HG03064 (cell line): Measurements from ENCODE around the gene MYOZ3.

ENCODE experiments used
- ATAC-seq: cut with Tn5 transposase; IDR thresholded peaks from one replicate; pipeline ENCODE4 v1.9.1; 2021; ENCODE audit warnings: low read depth; ENCODE audit not compliant: unreplicated experiment

Gene MYOZ3

DNA sequence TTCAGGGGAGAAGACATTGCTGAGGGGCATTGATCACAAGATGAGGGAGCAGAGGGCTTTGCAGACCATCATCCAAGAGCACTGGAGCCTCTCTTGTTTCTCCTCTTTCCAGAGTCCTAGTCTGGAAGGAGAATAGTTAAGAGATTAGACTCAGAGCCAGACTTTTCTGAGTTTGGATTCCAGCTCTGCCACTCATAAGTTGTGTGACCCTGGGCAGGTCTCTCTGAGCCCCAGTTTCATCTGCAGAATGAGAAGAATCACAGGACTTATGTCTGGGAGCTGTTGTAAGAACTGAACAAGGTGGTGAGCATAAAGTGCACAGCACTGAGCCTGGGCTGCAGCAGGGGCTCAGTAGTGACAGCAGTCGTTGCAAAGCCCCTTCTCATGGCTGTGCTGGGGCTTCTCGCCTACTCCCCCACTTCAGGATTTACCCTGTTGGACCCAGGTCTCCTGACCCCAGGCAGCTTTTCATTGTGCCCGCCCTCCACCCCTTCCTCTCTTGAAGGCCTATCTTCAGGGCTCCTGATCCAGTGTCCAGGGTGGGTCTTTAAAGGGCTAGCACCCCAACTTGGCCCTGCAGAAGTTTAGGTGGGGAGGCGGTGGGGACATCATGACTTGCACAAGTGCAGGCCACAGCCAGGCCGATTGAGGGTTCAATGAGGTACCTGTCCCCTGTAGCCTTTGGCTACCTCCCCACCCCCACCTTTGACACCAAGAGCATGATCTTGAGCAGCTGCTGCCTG, 19.1 kb upstream of the MYOZ3 start:
- ATAC-seq = no peak

DNA sequence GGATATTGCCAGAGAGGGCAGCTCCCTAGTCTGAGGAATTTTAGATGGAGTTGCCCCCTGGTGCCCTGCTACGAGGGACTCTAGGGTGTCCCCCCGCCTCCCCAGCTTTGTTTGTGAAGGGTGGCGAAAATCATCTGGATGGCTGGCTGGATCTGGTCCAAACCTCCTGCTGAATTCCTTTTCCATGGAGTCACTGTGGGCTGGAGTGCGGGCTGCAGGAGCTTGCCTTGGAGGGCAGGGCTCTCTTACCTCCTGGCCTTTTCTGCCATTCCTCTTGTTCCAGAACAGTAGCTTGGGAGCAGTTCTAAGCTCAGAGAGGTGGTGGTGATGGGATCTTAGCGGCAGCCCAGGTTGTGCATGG, 18.5 kb upstream of the MYOZ3 start:
- no peak for ATAC-seq

DNA sequence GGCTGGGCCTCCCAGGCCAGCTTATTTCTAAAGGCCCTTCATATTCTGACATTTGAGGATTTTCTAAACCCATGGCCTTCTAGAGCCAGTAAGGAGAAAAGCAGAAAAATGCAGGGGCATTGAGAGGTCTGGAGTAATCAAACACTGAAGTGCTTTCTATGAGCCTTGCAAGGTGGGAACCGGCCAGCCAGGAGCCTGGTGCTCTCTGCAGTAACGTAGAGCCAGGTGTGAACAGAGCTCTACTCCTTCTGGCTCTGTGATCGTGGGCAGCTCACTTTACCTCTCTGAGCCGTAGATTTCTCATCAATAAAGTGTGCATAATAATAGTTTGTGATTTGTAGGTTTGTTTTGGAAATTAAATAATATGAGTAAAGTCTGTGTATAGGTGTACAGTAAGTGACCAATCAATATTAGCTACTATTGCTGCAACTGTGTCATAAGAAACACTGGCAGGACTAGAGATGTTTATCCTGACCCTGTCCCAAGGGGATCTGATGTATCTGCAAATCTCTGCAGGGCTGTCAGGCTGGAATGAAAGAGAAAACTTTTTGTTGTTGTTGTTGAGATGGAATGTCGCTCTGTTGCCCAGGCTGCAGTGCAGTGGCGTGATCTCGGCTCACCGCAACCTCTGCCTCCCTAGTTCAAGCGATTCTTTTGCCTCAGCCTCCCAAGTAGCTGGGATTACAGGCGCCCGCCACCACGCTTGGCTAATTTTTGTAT, 17.9 kb upstream of the MYOZ3 start:
- ATAC-seq = no peak

DNA sequence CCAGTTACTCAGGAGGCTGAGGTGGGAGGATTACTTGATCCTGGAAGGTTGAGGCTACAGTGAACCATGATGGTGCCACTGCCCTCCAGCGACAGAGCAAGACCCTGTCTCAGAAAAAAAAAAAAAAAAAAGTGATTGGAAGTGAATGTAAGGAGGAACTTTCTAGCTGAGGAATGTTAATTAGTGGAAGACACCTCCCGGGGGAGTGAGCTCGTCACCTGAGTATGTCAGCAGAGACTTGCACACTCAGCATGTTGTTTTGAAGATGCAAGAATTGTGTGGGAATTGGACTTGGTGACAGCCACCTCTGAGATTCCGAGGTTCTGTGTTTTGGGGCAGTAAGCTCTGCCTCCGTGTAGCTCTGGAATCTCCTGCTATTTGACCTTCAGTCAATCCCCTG, 17.0 kb upstream of the MYOZ3 start:
- no peak for ATAC-seq

DNA sequence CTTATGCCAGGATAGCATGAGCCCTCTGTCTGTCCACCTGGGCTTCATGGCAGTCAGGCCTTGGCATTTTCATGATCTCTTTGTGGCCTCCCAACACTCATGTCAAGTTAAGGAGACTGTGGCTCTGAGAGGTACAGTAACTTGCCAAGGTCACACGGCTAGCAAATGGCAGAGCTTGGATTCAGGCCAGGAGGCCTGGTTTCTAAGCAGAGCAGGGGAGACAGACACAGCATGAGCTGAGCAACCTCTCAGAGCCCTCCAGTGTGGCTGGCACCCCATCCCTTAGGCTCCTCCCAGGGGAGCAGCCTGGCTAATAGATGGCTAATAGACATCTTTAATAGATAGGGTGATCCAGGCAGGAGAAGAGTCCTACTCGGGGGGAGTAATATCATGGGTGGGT, 16.5 kb upstream of the MYOZ3 start:
- no peak for ATAC-seq

DNA sequence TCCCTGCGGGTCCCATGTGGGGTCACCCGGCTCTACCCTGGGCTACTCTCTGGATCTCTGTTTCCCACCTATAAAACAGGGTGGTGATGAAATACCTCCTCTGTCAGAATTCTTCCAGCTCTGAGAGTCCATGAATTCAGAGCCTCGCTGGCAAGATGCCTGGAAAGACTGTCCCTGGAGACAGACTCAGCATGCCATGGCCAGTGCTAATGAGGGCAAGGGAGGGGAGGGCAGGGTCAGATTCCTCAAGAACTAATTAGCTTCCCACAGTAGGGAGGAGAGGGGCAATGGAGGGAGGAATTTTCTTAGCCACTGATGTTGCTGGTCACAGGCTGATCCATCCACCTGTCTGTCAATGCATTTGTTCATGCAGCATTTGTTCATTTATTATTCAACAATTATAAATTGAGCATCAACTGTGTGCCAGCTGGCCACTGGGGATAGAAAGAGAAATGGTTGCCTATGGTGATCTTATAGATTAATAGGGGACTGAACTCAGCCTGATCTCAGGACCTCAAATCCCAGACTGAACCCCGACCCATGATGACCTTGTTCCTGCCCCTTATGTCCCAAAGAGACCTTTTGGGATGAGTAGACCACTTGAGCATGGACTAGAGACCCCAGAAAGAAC, 15.9 kb upstream of the MYOZ3 start:
- ATAC-seq = no peak

DNA sequence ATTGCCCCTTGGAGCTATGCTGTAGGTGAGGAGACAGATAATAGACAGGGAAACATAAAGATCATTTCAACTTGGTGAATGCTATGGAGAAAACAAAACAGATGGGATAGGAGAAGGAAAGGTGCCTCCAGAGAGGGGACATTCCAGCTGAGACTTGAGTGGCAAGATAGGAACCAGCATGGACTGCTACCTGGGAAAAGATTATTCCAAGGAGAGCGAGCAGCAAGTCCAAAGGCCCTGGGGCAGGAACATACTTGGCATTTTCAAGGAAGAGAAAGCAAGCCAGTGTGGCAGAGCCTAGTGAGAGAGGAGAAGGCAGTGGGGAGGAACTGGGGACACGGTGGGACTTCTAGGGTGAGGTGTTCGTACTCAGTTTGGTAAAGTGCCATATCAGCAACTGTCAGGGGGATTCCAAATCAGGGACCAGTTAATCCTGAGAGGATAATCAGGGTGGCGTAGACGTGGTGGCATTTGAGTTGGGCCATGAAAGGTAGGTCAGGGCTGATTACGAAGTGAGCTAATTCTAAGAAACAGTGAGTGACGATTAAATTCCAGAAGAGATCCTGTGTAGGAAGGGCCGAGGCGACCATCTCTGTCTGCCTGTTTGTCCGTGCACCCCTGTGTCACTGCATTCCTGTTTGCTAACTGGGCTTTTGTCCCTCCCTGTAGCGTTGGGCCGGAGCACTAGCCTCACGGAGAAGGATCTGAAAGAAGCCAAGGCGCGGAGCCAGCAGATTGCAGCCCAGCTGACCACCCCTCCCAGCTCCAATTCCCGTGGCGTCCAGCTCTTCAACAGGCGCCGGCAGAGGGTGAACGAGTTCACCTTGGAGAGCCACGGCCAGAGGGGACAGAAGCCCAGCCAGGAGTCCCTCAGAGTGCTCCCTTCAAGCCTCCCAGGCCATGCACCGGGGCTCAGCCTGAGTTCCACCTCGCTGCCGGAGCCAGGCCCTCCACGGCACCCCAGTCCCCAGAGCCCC, 13.5 kb upstream of the MYOZ3 start:
- ATAC-seq = no peak

DNA sequence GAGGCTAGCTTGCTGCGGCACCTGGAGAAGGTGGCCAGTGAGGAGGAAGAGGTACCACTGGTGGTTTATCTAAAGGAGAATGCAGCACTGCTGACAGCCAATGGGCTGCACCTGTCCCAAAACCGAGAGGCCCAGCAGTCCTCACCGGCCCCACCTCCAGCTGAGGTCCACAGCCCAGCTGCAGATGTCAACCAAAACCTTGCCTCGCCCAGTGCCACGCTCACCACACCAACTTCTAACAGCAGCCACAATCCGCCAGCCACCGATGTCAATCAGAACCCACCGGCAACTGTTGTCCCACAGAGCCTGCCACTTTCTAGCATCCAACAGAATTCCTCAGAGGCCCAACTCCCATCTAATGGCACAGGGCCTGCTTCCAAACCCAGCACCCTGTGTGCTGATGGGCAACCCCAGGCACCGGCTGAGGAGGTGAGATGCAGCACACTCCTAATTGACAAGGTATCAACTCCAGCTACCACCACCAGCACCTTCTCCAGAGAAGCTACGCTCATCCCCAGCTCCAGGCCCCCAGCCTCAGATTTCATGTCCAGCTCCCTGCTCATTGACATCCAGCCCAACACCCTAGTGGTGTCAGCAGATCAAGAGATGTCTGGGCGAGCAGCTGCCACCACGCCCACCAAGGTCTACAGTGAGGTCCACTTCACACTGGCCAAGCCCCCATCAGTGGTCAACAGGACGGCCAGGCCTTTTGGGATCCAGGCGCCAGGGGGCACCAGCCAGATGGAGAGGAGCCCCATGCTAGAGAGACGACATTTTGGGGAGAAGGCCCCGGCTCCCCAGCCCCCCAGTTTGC, 12.6 kb upstream of the MYOZ3 start:
- no peak for ATAC-seq

DNA sequence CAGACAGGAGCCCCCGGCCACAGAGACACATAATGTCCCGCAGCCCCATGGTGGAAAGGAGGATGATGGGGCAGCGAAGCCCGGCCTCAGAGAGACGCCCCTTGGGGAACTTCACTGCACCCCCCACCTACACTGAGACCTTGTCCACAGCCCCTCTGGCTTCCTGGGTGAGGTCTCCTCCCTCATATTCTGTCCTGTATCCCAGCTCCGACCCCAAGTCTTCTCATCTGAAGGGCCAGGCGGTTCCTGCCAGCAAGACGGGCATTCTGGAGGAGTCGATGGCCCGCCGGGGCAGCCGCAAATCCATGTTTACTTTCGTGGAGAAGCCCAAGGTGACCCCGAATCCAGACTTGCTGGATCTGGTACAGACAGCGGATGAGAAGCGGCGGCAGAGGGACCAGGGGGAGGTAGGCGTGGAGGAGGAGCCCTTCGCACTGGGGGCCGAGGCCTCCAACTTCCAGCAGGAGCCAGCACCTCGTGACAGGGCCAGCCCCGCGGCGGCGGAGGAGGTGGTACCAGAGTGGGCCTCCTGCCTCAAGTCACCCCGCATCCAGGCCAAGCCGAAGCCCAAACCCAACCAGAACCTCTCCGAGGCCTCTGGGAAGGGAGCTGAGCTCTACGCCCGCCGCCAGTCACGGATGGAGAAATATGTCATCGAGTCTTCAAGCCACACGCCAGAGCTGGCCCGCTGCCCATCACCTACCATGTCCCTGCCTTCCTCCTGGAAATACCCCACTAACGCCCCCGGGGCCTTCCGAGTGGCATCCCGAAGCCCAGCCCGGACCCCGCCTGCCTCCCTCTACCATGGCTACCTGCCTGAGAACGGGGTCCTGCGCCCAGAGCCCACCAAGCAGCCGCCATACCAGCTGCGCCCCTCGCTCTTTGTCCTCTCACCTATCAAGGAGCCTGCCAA, 11.7 kb upstream of the MYOZ3 start:
- ATAC-seq = no peak

DNA sequence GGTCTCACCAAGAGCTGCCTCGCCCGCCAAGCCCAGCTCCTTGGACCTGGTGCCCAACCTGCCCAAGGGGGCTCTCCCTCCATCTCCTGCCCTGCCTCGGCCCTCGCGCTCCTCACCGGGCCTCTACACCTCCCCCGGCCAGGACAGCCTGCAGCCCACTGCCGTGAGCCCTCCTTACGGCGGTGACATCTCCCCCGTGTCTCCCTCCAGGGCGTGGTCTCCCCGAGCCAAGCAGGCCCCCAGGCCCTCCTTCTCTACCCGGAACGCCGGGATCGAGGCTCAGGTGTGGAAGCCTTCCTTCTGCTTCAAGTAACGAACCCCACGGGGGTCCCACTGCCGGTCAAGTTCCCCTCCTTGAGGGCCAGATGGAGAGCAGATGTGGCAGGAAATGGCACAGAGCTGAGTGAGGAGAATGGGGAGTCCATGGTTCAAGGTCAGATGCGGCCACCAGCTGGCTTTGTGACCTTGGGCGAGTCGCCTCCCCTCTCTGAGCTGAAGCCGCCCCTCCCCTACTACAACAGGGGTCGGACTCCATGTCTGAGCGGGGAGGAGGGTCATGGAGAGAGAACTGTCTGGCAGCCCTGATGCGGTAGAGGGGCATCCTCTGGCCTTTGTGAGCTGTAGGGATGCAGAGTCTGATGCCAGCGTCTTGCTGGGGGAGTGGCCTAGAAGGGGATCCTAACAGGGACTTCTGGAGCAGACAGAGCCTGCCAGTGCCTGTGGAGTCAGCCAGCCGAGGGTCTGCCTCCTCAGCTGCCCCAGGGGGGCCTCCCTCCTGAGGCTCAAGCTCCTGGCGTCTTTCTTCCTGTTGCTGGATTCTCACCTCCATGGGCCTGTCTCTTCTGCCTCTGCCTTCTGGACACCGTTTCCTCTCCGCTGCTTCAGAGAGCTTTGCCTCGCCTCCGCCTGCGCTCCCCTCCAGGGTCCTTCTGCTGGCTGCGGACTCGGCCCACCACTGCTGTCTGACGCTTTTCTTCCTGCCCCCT, 10.7 kb upstream of the MYOZ3 start:
- no peak for ATAC-seq

DNA sequence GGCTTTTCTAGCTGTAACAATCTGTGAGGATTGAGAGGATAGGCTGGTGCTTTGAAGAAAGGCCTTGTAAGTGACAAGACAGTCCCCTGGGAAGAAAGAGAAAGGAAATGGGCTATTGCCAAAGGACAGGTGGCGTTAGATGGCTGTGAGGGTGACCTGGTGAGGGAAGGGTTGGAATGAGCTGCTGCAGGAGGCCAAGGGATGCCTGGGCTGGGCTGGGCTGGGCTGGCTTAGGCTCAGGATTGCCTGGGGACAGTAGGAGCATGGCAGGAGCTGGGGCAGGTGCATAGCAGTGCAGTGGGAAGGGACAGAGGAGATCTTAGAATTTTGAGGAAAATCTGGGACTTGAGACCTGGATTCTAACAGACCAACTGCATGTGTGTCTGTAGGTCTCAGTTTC, 9.7 kb upstream of the MYOZ3 start:
- no peak for ATAC-seq

DNA sequence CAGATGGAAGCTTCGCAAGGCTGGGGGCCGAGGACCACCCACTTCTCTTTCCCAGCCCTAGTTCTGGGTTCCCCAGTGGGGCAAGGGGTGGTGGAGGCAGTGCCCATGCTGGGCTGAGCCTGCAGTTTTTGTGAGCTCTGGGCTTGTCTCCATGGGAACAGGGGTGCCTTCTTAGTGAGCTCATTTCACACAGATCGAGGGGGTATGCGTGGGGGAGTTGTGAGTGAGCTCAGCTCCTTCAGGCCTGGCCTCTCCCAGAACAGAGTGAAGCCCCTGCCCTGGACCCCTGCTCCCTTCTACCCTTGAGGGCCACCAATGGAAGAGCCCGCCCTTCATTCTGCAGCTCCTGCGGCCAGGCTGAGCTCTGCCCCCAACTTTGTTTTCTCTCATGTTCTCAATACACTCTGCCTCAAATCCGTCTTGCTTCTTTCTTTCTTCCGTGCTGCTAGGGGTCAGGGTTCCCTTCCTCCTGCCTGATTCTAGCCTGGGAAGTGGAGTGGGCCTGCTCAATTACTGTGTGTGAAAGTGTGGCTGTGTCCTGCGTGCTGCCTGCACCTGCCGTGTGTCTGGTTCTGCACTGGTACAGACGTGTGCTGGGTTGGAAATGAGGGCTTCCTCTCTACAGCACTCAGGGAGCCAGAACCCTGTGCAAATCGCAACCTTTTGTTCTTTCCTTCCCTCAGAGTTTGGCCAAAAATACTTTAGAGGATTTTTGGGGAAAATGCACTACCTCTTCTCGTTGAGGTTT, 9.0 kb upstream of the MYOZ3 start:
- no peak for ATAC-seq

DNA sequence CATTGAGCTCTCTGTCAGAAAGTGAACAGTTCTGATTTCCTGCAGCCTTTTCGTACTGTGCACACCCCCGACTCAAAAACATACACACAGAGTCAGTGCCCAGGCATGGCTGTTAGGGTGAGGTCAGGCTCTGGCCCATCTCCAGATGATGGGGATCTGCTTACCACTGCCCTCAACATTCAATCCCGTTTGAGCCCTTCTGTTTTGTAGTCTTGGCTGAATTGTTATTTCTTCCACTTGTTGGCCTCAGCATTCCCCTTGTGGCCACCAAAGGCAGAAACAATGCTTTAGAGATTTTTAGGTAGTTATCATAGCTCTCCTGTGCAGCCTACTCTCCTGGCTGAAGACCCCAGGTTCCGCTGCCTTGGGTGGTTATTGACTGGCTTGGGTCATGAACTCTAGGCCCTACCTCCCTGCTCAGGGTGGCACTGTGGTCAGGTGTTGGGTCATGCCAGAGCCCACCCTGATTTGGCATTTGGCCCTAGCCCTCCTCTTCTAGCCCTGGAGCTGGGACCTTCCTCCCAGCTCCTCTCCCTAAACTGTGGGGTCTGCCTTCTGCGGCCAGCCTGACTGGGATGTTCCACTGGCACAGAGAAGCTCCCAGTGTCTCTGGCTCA, 7.8 kb upstream of the MYOZ3 start:
- no peak for ATAC-seq

DNA sequence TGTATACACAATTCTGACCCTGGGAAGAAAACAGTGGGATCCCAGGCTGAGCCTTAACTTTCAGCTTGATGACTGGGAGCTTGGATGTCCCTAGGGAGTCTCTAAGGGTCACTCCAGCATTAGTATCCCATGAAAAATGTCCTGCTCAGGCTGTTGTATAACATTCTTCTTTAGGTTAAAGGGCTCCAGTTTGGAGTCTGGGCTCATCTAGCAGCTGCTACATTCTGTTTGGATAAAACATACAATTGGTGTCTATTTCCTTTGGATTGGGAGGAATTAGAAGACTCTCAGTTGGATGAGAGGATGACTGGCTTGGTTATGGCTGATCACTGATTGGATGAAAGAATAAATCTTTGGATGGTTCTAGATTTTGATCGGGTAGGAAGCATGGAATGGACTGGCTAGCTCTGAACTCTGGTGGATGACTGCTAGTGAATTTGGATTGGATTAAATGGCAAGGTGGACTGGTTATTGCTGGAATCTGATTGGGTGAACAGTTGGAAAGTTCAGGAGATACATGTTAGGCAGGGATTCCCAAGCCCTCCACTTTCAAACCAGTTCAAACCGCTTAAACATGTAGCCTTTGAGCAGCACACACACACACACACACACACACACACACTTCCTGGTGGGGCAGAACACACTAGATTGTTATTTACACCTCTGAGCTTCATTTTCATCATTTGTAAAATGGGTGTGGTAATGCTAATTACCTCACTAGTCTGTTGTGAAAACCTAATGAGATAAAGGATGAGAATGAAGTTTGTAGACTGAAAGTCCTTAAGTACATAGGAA, 7.1 kb upstream of the MYOZ3 start:
- ATAC-seq = no peak

DNA sequence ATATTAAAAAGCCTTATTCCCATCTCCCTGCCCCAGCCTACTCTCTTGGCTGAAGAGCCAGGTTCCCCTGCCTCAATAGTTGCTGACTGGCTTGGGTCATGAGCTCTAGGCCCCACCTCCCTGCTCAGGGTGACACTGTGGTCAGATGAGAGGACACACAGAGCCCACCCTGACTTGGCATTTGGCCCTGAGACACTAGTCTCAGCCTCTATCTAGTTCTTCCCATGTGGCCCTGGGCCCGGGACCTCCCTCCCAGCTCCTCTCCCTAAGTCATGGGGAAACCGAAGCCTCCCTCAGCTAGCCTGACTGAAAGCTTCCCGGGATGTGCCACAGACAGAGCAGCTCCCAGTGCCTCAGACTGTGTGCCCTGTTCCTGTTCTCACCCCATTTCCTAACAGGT, 5.8 kb upstream of the MYOZ3 start:
- ATAC-seq = no peak
